OCI-LY1 (cell line): ENCODE results near the gene TRPV4.

Source experiments
- CTCF ChIP-seq: fragments of 200-600 bp; sonication (generic), shearing (Covaris generic); IDR thresholded peaks from 2 replicates; pipeline ENCODE4 v1.5.1; 2017; ENCODE audit warnings: mild to moderate bottlenecking, antibody characterized with exemption, low read length, moderate library complexity, mixed read lengths
- EZH2 ChIP-seq: fragments of 200-600 bp; sonication (generic), shearing (Covaris generic); IDR thresholded peaks from 2 replicates; pipeline ENCODE4 v1.8.0; 2017; ENCODE audit warnings: borderline replicate concordance, mixed run types, mild to moderate bottlenecking, antibody characterized with exemption, low read length, moderate library complexity, mixed read lengths

DNA sequence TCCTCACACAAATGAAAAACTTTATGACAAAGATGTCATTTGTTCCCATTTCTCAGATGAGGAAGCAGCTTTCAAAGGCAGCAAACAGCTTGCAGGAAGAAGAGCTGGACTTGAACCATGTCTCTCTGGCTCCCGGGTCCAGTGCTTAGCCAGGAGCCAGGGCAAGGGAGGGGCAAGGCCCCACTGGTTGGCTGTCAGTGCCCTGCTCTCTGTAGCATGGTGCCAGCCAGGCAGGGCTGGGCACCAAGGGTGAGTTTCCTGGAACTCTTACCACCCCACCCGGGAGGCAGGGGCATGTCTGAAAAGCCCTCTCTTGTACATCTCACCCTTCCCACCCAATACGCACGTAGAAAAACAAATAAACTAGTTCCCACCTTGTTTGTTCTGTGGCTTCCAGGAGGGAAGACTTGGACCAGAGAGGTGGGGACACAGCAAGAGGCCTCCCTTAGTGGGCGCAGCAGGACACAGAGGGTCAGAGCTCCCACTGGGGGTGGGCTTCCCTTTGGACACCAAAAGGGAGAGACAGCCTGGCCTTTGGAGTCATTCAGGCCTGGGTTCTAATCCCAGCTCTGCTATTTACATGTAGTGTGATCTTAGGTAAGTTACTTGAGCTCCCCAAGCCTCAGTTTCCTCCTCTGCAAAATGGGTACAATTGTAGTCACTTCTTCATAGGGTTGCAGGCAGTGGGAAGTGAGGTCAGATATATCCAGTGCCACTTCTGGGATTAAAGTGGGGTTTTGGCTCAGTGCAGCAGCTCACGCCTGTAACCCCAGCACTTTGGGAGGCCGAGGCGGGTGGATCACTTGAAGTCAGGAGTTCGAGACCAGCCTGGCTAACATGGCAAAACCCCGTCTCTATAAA is 17.2 kb downstream of the TRPV4 start:
- TF ChIP-seq CTCF: no peak
- no peak for TF ChIP-seq EZH2
